GM21390 (cell line): Measurements from ENCODE around the gene SEC61G.

Experiments
- ATAC-seq: cut with Tn5 transposase; IDR thresholded peaks from one replicate; pipeline ENCODE4 v1.9.1; 2021; ENCODE audit not compliant: unreplicated experiment

SEC61G gene

DNA sequence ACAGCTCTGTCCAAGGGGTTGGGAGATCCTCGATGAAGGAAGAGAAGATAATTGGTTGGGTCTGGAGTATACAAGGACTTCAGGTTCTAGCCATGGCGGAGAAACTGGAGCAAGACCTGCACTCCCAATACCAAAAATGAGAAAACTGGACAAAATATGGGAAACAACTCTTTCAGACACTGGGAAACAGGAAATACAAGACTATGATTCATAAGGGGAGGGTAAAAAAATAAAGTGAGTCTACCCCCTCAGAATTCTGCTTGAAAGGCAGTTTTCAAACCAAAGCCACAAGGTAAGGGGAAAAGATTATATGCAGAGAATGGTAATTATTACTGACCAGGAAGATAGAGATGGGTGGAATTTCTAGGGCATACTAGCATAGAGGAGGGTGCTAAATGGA is 10.2 kb upstream of the SEC61G start:
- no peak for ATAC-seq

DNA sequence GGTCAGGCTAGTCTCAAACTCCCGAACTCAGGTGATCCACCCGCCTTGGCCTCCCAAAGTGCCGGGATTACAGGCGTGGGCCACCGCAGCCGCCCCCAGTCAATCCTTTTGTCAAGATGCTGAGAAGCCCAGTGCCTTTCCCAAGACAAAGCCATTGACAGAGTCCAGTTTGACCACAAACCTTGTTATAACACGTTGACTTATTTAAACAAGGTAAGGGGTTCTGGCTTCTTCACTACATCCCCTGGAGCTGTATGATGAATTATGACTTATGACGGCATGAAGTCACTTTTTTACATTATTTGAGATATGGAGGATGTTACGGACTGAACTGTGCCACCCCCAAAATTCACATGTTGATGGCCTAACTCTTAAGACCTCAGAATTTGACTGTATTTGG is 5.8 kb upstream of the SEC61G start:
- ATAC-seq: no peak

DNA sequence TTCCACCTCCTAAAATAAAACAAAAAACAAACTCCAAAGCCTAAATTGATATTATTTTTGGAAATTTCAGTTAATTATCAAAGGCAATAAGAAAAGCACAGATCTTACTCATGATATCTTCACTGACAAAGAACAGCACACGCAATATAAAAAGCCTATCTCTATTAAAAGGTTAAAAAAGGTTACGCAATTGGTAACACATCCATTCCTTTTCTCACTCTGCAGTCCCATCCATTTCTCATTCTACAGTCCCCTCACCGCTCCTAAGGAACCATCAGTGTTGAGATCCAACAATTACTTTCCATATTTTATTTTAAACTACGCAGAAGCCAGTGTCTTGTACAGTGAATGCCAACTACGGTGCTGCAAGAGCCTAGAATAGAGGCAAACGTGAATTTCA is 1.3 kb downstream of the SEC61G start:
- no peak for ATAC-seq

DNA sequence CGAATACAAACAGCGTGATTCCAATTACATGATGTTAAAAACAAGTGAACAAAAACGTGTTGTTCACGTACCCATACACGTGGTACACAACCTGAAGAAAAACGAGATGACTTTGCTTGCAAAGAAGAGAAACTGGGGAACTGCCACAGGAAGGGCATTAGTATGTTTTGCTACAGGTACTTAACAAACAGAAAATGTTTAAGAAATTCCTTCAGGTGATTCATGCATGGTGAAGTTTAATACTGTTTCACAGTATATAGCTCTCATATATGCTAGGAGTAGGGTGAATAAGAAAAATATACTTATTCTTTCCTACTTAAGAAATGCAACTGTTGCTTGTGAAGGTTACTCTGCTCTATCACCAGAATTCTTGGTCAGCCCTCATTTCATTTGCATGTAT is 9.8 kb downstream of the SEC61G start:
- ATAC-seq: no peak

DNA sequence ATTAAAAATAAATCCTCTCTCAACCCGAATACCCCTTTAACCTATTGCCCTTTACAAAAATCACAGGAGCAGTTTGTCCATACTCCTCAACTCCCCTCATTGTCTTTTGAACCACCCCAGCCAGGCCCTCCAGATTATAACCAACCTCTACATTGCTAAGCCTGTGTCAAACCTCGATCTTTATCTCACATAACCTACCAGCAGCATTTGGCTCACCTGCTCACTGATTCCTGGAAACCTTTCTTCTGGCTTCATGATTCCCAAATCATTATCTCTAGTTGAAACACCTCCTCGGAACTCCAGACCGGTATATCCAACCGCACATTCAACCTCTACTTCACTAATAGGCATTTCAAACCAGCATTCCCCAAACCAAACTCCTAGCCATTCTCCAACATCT is 11.8 kb downstream of the SEC61G start:
- no peak for ATAC-seq

DNA sequence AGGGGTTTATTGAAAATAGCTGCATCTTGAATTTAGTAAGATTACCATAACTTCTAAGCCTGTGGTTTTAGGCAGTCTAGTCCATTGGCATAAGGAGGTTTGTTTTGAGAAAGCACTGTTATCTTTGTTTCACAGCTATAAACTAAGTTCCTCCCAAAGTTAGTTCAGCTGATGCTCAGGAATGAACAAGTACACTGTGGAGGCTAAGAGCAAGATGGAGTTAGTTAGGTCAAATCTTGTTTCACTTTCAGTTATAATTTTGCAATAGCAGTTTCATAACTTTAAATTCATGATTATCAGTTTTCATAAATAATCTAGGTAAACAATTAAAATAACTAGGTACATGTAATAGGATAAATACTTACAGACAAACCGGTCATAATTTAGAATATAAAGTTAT is 15.4 kb downstream of the SEC61G start:
- ATAC-seq: no peak

DNA sequence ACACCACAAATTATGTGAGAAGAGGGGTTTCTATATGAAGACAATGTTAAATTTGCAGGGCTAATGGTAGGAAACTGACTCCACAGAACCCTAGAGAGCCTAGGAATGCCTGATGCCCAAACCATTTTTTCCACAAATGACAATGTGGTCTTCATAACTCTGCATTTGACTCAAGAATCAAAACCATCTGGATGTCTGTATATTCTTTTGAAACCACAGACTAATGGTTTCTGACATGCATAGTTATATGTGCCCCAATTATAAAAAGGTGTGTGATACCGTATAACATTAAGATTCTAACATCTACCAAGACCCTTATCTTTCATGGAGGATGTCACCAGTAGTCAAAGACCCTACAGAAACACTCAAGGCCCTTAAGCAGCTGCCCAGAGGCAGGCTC is 20.3 kb downstream of the SEC61G start:
- ATAC-seq: no peak

DNA sequence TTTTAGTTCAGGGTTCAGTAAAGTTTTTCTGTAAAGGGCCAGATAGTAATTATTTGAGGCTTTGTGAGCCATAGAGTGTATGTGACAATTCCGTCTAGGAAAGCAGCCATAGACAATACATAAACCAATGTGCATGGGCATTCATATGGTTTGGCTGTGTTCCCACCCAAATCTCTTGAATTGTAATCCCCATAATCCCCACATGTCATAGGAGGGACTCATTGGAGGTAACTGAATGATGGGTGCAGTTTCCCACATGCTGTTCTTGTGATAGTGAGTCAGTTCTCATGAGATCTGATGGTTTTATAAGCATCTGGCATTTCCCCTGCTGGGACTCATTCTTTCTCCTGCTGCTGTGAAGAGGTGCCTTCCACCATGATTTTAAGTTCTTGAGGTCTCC is 29.9 kb downstream of the SEC61G start:
- no peak for ATAC-seq

DNA sequence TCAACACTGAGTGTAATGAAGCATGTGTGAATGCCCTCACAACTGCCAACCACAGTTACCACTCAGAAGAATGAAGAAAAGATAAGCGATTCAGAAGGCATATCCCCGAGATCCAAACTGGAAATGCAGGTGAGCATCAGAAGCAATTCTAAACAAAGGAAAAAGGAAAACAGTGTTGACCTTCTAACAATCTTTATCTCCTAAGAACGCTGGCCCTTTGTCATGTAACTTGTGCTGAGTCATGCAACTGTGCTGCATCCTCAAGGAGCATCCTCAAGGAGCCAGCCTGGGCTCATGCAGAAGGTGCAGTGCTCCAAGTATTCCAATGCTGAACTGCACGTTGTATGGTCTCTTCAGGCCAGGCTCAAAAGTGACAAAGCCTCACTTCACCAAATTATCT is 30.6 kb downstream of the SEC61G start:
- no peak for ATAC-seq

DNA sequence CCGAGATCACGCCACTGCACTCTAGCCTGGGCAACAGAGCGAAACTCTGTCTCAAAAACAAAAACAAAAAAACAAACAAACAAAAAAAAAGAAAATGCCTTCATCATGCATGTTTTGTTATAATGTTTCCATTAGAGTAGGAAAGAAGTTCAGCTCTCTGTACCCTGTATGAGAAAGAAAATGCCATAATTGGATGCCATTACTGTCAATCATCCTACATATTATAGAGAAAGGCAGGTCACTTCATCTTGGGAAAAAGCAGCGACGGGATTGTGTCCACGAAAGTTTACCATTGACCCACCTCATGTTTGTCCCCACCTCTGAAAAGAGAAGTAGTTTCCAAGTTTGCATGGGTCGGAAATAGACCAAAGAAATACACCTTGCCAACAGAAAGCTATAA is 33.8 kb downstream of the SEC61G start:
- ATAC-seq: no peak

DNA sequence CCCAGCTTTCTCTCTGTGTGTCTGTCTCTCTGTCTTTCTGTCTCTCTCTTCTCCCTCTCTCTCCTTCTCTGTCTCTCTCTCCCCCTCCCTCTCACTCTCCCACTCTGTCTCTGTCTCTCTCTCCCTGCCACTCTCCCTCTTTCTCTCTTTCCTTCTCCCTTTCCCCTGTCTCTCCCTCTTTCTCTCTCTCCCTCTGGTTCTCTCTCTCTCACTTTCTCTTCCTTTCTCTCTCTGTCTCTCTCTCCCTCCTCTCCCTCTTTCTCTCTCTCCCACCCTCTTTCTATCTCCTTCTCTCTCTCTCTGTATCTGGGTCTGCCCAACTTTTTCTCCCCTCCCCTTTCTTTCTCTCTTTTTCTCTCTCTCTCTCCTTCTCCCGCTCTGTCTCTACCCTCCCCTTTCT is 36.5 kb downstream of the SEC61G start:
- no peak for ATAC-seq

DNA sequence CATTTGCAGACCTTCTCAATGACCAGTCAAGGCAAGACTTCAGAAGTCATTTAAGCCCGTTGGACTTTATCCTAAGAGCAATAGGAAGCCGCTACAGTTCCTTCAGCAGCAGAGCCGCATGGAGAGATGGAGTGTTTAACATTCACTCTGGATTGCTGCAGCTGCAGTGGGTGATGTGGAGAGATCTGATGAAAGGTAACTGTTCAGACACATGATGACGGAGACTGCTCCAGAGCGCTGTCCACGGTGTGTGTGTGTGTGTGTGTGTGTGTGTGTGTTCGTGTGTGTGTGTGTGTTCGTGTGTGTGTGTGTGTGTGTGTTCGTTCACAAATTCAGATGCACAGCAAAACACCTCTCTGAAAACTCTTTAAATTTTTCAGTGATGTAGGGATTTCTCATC is 37.0 kb downstream of the SEC61G start:
- ATAC-seq: no peak

DNA sequence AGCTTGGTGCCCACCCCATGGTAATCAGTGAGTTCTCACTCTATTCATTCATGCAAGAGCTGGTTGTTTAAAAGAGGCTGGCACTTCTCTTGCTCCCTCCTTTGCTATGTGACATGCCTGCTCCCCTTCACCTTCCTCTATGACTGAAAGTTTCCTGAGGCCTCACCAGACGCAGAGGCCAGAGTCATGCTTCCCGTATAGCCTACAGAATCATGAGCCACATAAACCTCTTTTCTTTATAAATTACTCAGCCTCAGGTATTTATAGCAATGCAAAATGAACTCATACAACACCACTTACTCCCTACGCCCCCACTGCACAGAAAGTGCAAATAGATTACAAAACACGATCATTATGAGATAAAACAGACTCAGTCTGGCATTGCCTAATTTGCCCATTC is 39.0 kb downstream of the SEC61G start:
- ATAC-seq: no peak

DNA sequence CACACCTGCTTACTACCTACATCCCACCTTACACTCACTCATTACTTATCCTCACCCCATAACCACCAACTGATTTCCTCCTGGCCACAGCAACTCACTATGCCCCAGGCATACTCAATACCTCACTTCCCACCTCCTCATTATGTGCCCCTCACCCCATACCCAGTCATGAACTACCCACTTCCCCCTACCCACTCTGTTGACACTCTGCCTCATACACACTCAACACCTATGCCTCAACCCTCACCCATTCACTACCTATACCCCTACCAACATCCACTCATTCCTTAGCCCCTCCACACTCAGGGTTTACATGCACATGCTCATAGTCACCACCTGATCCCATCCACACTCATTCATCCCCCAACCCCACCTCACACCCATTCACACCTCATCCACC is 39.6 kb downstream of the SEC61G start:
- no peak for ATAC-seq

DNA sequence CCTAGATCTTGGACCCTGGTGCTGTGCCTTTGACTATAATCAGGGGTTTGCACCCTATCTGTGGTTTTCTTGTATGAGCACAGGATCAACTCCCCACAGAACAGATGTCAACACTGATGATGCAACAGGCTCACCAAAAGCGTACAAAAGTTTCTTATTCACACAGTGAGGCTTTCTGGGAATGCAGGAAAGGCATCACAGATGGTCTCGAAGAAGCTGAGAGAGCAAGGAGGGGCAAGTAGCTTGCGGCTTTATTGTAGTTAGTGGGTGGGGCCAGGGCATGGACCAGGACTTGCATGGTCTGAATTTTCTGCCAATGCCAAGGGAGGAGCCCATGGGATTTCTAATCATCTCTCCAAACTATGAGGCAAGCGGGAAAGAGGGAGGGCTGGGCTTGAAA is 46.2 kb downstream of the SEC61G start:
- no peak for ATAC-seq

DNA sequence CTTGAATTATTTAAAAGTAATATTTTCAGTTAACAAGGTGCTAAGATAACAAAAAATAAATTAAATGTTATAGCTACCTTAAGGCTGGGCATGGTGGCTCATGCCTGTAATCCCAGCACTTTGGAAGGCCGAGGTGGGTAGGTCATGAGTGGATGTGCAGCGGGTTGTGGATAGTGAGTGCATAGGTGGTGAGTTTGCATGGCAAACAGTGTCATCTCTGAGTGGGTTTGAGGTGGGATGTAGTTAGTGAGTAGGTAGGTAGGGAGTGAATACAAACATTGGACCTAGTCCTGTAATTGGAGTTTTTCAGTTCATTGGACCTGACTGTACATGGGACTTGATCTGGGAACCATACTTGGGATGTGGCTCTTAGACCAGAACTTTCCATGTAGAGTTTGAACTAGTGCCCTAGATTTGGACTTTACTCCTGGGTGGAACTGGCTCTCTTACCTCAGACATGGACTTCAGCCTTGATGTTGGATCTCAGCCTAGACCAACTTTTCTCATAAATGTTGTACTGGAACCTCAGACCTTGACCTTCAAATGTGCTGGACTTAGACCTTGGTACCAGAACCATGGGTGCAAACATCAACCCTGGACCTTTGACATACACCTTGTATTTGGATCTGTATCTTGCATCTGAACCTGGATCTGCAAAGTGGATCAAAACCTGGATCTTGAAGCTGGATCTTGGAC is 47.0 kb downstream of the SEC61G start:
- no peak for ATAC-seq

DNA sequence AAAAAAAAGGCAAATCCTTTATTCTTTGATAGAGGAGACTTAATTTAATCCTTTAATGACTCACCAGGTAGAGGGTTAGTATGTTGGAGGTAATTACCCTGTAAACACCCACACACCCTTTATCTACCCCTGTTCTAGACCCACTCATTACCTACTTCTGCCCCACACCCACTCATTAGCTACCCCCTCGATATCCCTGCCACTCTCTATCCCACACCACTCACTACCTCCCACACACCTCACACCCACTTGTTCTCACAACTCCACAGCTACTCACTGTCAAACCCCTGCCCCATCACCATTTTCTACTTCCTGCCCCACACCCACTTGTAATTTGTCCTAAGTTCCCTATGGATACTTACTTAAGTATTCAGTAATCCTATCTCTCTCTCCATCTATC is 49.7 kb downstream of the SEC61G start:
- no peak for ATAC-seq

DNA sequence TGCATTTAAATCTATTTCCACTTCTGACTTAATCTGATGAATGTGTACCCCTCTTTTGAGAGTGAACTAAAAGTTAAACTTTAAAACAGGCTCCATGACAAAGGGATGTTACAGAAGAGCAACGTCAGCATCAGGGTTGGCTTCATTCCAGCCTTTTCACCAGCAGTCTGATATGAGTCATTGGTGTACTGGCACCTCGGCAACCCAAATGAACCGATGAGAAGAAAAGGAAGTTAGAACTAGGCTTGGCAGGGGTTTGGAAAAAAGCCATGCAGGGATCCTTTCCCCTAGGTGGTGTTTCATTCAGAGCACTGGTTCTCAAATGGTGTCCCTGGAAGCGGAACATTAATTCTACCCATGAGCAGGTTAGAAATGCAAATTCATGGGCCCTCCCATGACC is 53.6 kb downstream of the SEC61G start:
- no peak for ATAC-seq

DNA sequence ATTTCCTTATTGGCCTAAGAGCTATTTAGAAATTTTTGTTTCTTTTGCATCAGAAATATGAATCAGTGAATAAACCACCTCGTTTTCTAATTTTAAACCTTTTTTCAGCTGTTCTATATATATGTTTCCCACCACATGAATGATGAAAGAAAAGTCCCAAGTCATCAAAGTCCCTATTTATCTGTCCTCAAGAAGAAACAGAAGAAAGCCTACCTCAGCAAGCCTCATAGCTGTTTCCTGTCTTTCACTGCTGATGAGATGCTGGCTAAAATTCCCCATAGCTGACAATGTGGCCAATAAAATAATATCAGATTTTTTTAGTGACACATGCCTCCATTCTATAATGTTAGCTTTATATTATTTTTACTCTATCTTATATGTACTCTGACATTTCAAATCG is 54.2 kb downstream of the SEC61G start:
- ATAC-seq: no peak
